Liver (tissue), 9 donors: ENCODE results near the gene PCF11. TPM values are rescaled to one million over a fixed set of nuclear protein-coding genes. Genes with fewer than 3 reads are reported as not detected.

Experiments
- DNase-seq: peaks from one replicate; pipeline ENCODE4 v3.0.0-alpha.2; 2017; ENCODE audit warnings: low spot score
- H3K27ac ChIP-seq, 2 donors: one replicate each; pipeline ENCODE4 v1.7.0; 2013; ENCODE audit warnings: inconsistent platforms in 2 of 2, low read length in 2 of 2, control low read depth in 1 of 2, low read depth in 1 of 2, mild to moderate bottlenecking in 1 of 2
- H3K27me3 ChIP-seq, 4 donors: one replicate each; pipeline versions ENCODE4 v1.6.1 to v1.7.0; 2013; ENCODE audit warnings: low read length in 3 of 4, inconsistent platforms in 1 of 4, mild to moderate bottlenecking in 1 of 4, moderate library complexity in 1 of 4; ENCODE audit not compliant: control insufficient read depth in 4 of 4, insufficient read depth in 4 of 4
- H3K36me3 ChIP-seq, 4 donors: one replicate each; pipeline versions ENCODE4 v1.6.1 to v1.7.0; 2013; ENCODE audit warnings: low read length in 3 of 4, mild to moderate bottlenecking in 3 of 4, low read depth in 1 of 4, moderate library complexity in 1 of 4; ENCODE audit not compliant: control insufficient read depth in 4 of 4, insufficient read depth in 3 of 4
- H3K4me1 ChIP-seq, 4 donors: one replicate each; pipeline versions ENCODE4 v1.6.1 to v1.7.0; 2013; ENCODE audit warnings: low read length in 3 of 4, mild to moderate bottlenecking in 3 of 4, moderate library complexity in 1 of 4; ENCODE audit not compliant: control insufficient read depth in 4 of 4, insufficient read depth in 4 of 4
- H3K4me3 ChIP-seq, 3 donors: one replicate each; pipeline versions ENCODE4 v1.6.1 to v1.7.0; 2013; ENCODE audit warnings: low read length in 3 of 3, control low read depth in 1 of 3, low read depth in 1 of 3, mild to moderate bottlenecking in 1 of 3
- H3K9ac ChIP-seq, 2 donors: one replicate each; pipeline ENCODE4 v1.7.0; 2013; ENCODE audit warnings: low read length in 2 of 2, mild to moderate bottlenecking in 2 of 2, moderate library complexity in 2 of 2, control low read depth in 1 of 2, low read depth in 1 of 2
- H3K9me3 ChIP-seq, 4 donors: one replicate each; pipeline versions ENCODE4 v1.6.1 to v1.7.0; 2013; ENCODE audit warnings: low read length in 3 of 4; ENCODE audit not compliant: control insufficient read depth in 4 of 4
- FOXA1 ChIP-seq: IDR thresholded peaks from 2 replicates; pipeline ENCODE4 v1.6.1; 2016; ENCODE audit warnings: antibody characterized with exemption
- FOXA2 ChIP-seq: IDR thresholded peaks from 2 replicates; pipeline ENCODE4 v1.6.1; 2016; ENCODE audit warnings: antibody characterized with exemption
- GABPA ChIP-seq, 2 donors: IDR thresholded peaks in 1 of 2; conservative IDR thresholded peaks in 1 of 2; 2 replicates each; pipeline ENCODE4 v1.6.1; 2016; ENCODE audit warnings: antibody characterized with exemption in 2 of 2, mild to moderate bottlenecking in 1 of 2, moderate library complexity in 1 of 2
- HNF4A ChIP-seq, 2 donors: conservative IDR thresholded peaks; 2 replicates each; pipeline ENCODE4 v1.6.1; 2016; ENCODE audit warnings: antibody characterized with exemption in 2 of 2, mild to moderate bottlenecking in 2 of 2
- HNF4G ChIP-seq: IDR thresholded peaks from 2 replicates; pipeline ENCODE4 v1.6.1; 2016; ENCODE audit warnings: antibody characterized with exemption
- JUND ChIP-seq, 2 donors: IDR thresholded peaks; 2 replicates each; pipeline ENCODE4 v1.6.1; 2016; ENCODE audit warnings: antibody characterized with exemption in 2 of 2
- NR2F2 ChIP-seq: IDR thresholded peaks from 2 replicates; pipeline ENCODE4 v1.6.1; 2016; ENCODE audit warnings: antibody characterized with exemption
- RAD21 ChIP-seq, 2 donors: IDR thresholded peaks; 2 replicates each; pipeline ENCODE4 v1.6.1; 2016; ENCODE audit warnings: antibody characterized with exemption in 2 of 2, mild to moderate bottlenecking in 2 of 2
- RXRA ChIP-seq, 2 donors: IDR thresholded peaks; 2 replicates each; pipeline ENCODE4 v1.6.1; 2017 to 2018; ENCODE audit warnings: antibody characterized with exemption in 2 of 2, mild to moderate bottlenecking in 1 of 2
- SP1 ChIP-seq: IDR thresholded peaks from 2 replicates; pipeline ENCODE4 v1.6.1; 2018; ENCODE audit warnings: antibody characterized with exemption, mild to moderate bottlenecking
- TAF1 ChIP-seq: conservative IDR thresholded peaks from 2 replicates; pipeline ENCODE4 v1.6.1; 2016; ENCODE audit warnings: antibody characterized with exemption, mild to moderate bottlenecking
- YY1 ChIP-seq: IDR thresholded peaks from 2 replicates; pipeline ENCODE4 v1.6.1; 2016; ENCODE audit warnings: antibody characterized with exemption, mild to moderate bottlenecking
- WGBS: extraction: QIAGEN DNeasy Blood & Tissue Kit; methylation state at CpG from one replicate; pipeline ENCODE4 v1.1.7; 2013; 5-methylcytosine and 5-hydroxymethylcytosine counted together
- polyA plus RNA-seq, 2 donors: library from polyadenylated mRNA; stranded (reverse) in 1 of 2; unstranded in 1 of 2; fragments of 200-250 nt in 1 of 2; fragments of >200 nt in 1 of 2; fragmentation: Nextera tagmentation in 1 of 2; extraction: Ambion mirVana in 1 of 2; gene quantifications; one replicate each; pipeline versions ENCODE4 v1.2.1 to v1.2.3, GENCODE V29; 2013 to 2015
- total RNA-seq, 2 donors: library from RNA; depleted of rRNA; stranded (reverse); fragments of >200 nt; gene quantifications; one replicate each; pipeline ENCODE4 v1.2.3, GENCODE V29; 2014
- TF ChIP-seq, protein P1 (sequence below): IDR thresholded peaks from 2 replicates; pipeline ENCODE4 v1.6.1; 2016; ENCODE audit warnings: antibody characterized with exemption
- TF ChIP-seq, protein P2 (sequence below): IDR thresholded peaks from 2 replicates; pipeline ENCODE4 v1.6.1; 2016; ENCODE audit warnings: antibody characterized with exemption
- TF ChIP-seq, protein P3 (sequence below): fragments of 150-350 bp; IDR thresholded peaks from 2 replicates; pipeline ENCODE4 v1.5.1; 2017; ENCODE audit warnings: improper control_type of control experiment, low read depth, low read length; ENCODE audit not compliant: missing input control
- donor health status: healthy.
- donor health status: healthy.
- donor health status: healthy.
- donor health status: healthy.
- donor health status: healthy.

PCF11 gene
- total and polyA plus RNA-seq, 4 donors: 5.9 to 39.7 (median 19.0) TPM

DNA sequence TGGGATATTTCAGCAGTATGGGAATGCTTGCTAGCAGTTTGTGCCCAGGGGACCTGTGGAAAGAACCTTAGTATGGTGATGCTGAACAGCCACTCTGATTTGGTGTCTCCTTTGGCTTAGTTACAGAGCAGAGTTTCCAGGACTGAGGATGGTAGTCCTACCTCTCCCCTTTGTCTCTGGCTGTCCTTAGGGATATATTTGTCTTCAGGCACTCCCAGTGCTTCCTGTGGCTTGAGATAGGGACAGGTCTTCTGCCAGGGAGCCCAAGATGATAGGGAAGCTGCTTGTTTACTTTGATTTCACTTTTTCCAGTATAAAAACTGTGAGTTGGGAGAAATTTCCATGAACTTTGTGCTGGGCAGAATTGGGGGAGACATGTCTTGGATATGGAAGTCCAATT lies 64.8 kb downstream of the PCF11 start:
- no peaks in the 10 kb centered on the region for H3K27me3 ChIP-seq
- no peak overlapping the region for H3K9ac ChIP-seq
- no peak for DNase-seq
- no peaks in the 10 kb centered on the region for H3K4me1 ChIP-seq
- H3K9me3 ChIP-seq: no peaks in the 10 kb centered on the region
- H3K27ac ChIP-seq: no peak overlapping the region
- no peak overlapping the region for H3K4me3 ChIP-seq
- H3K36me3 ChIP-seq: no peaks in the 10 kb centered on the region
- TF ChIP-seq, protein P1, sequence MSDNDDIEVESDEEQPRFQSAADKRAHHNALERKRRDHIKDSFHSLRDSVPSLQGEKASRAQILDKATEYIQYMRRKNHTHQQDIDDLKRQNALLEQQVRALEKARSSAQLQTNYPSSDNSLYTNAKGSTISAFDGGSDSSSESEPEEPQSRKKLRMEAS: no peak
- no peak for TF ChIP-seq HNF4A (conservative IDR thresholded peaks at IDR 0.05)
- TF ChIP-seq FOXA2: no peak
- TF ChIP-seq, protein P2, sequence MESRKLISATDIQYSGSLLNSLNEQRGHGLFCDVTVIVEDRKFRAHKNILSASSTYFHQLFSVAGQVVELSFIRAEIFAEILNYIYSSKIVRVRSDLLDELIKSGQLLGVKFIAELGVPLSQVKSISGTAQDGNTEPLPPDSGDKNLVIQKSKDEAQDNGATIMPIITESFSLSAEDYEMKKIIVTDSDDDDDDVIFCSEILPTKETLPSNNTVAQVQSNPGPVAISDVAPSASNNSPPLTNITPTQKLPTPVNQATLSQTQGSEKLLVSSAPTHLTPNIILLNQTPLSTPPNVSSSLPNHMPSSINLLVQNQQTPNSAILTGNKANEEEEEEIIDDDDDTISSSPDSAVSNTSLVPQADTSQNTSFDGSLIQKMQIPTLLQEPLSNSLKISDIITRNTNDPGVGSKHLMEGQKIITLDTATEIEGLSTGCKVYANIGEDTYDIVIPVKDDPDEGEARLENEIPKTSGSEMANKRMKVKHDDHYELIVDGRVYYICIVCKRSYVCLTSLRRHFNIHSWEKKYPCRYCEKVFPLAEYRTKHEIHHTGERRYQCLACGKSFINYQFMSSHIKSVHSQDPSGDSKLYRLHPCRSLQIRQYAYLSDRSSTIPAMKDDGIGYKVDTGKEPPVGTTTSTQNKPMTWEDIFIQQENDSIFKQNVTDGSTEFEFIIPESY: no peak
- no peak for TF ChIP-seq RAD21 (IDR thresholded peaks at IDR 0.05)

DNA sequence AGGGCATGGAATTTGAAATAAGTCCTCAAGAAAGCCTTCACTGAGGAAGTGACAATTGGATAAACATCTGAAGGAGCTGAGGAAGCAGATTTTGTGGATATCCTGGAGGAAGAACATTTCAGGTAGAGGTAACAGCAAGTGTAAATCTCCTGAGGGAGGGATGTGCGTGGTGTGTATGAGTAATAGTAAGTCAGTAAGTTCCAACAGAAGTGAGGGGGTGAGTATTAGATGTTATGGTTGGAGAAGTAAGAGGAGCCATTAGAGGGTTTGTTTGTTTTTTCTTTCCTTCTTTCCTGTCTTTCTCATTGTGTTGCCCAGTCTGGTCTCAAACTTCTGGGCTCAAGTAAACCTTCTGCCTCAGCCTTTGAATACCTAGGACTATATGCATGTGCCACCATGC lies 65.6 kb downstream of the PCF11 start:
- no peak overlapping the region for H3K9ac ChIP-seq
- no peak overlapping the region for H3K4me3 ChIP-seq
- no peaks in the 10 kb centered on the region for H3K27me3 ChIP-seq
- H3K4me1 ChIP-seq: no peaks in the 10 kb centered on the region
- no peak for DNase-seq
- H3K9me3 ChIP-seq: no peaks in the 10 kb centered on the region
- no peaks in the 10 kb centered on the region for H3K36me3 ChIP-seq
- no peak overlapping the region for H3K27ac ChIP-seq
- WGBS: 98% methylated on average over 1 of the region's 1 CpG
- no peak for TF ChIP-seq SP1
- TF ChIP-seq TAF1: no peak
- no peak for TF ChIP-seq JUND (IDR thresholded peaks at IDR 0.05)
- TF ChIP-seq FOXA2: no peak
- no peak for TF ChIP-seq NR2F2
- TF ChIP-seq FOXA1: no peak
- TF ChIP-seq RXRA (IDR thresholded peaks at IDR 0.05): no peak
- TF ChIP-seq YY1: no peak
- no peak for TF ChIP-seq GABPA (IDR thresholded peaks at IDR 0.05 in 1 of 2, conservative IDR thresholded peaks at IDR 0.05 in 1 of 2)
- TF ChIP-seq, protein P3, sequence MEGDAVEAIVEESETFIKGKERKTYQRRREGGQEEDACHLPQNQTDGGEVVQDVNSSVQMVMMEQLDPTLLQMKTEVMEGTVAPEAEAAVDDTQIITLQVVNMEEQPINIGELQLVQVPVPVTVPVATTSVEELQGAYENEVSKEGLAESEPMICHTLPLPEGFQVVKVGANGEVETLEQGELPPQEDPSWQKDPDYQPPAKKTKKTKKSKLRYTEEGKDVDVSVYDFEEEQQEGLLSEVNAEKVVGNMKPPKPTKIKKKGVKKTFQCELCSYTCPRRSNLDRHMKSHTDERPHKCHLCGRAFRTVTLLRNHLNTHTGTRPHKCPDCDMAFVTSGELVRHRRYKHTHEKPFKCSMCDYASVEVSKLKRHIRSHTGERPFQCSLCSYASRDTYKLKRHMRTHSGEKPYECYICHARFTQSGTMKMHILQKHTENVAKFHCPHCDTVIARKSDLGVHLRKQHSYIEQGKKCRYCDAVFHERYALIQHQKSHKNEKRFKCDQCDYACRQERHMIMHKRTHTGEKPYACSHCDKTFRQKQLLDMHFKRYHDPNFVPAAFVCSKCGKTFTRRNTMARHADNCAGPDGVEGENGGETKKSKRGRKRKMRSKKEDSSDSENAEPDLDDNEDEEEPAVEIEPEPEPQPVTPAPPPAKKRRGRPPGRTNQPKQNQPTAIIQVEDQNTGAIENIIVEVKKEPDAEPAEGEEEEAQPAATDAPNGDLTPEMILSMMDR: no peak
- TF ChIP-seq RAD21 (IDR thresholded peaks at IDR 0.05): no peak
- TF ChIP-seq, protein P1: no peak

DNA sequence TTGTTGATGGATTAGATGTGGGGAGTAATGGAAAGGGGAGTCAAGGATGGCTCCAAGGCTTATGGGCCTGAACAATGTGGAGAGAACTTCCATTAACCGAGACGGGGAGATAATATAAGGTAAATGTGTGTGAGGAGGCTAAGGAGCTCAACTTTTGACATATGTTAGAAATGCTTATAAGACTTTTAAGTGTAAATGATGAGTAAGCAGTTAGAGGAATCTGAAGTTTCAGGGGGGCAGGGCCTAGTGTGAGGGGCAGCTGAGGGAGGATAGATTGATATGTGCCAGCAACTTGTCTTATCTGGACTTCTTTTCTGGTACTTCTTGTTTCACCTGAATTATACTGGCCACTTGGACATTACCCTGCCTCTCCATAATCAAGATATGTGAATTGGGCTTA lies 66.5 kb downstream of the PCF11 start:
- no peak overlapping the region for H3K27ac ChIP-seq
- no peaks in the 10 kb centered on the region for H3K4me1 ChIP-seq
- H3K36me3 ChIP-seq: no peaks in the 10 kb centered on the region
- no peak for TF ChIP-seq GABPA (IDR thresholded peaks at IDR 0.05 in 1 of 2, conservative IDR thresholded peaks at IDR 0.05 in 1 of 2)
- TF ChIP-seq TAF1: no peak
- TF ChIP-seq HNF4G: no peak
- H3K9me3 ChIP-seq: no peaks in the 10 kb centered on the region
- H3K27me3 ChIP-seq: no peaks in the 10 kb centered on the region
- WGBS: 97% methylated on average over 2 of the region's 2 CpGs
- DNase-seq: no peak
- H3K9ac ChIP-seq: no peak overlapping the region
- no peak overlapping the region for H3K4me3 ChIP-seq
